PC-9 (cell line): ENCODE results near the gene ITSN2. TPM values are rescaled to one million over a fixed set of nuclear protein-coding genes. Genes with fewer than 3 reads are reported as not detected.

Experiments
- BruUV-seq: library from RNA; stranded (reverse); fragments of 400-500 nt; replicated peaks from 2 replicates; lab custom pipeline; 2021; lab: Mats Ljungman, UMichigan
- CTCF ChIA-PET: fragments of 300-600 bp; sonication (Branson Sonifier 250); formaldehyde crosslinking; loops from one replicate; lab custom pipeline; 2022; ENCODE audit warnings: antibody characterized with exemption; lab: Charles Lee
- POLR2A ChIA-PET: fragments of 300-600 bp; sonication (Branson Sonifier 250); formaldehyde crosslinking; loops from one replicate; lab custom pipeline; 2022; ENCODE audit warnings: antibody characterized with exemption; ENCODE audit not compliant: unreplicated experiment; lab: Charles Lee
- DNase-seq, 2 experiments: peaks; one replicate each; pipeline versions ENCODE4 v3.0.0 to v3.0.0-alpha.2; 2015 to 2022; ENCODE audit warnings: mixed read lengths in 1 of 2
- H2AFZ ChIP-seq: fragments of 200-600 bp; sonication (generic); 2 replicates; pipeline ENCODE4 v1.8.1; 2017; ENCODE audit warnings: antibody characterized with exemption
- H3F3A ChIP-seq: fragments of 200-600 bp; sonication (generic); 2 replicates; pipeline ENCODE4 v1.8.1; 2017; ENCODE audit warnings: antibody characterized with exemption, mild to moderate bottlenecking, low read depth; ENCODE audit not compliant: insufficient read depth
- H3K27ac ChIP-seq: fragments of 200-600 bp; sonication (generic); 2 replicates; pipeline ENCODE4 v1.6.1; 2016; ENCODE audit warnings: mixed run types
- H3K27me3 ChIP-seq: fragments of 200-600 bp; sonication (generic); 2 replicates; pipeline ENCODE4 v1.6.1; 2016; ENCODE audit warnings: low read depth, mixed run types; ENCODE audit not compliant: insufficient read depth
- H3K36me3 ChIP-seq: fragments of 200-600 bp; sonication (generic); 2 replicates; pipeline ENCODE4 v1.6.1; 2016; ENCODE audit warnings: low read depth, mixed run types
- H3K4me1 ChIP-seq: fragments of 200-600 bp; sonication (generic); replicated peaks from 2 replicates; pipeline ENCODE4 v1.6.1; 2016; ENCODE audit warnings: mixed run types; ENCODE audit not compliant: insufficient read depth
- H3K4me2 ChIP-seq: fragments of 200-600 bp; sonication (generic); 2 replicates; pipeline ENCODE4 v1.6.1; 2017; ENCODE audit warnings: mixed run types
- H3K4me3 ChIP-seq: fragments of 200-600 bp; sonication (generic); 2 replicates; pipeline ENCODE4 v1.6.1; 2016; ENCODE audit warnings: mixed run types
- H3K79me2 ChIP-seq: fragments of 200-600 bp; sonication (generic); 2 replicates; pipeline ENCODE4 v1.6.1; 2017; ENCODE audit warnings: low read depth, mixed run types
- H3K9me2 ChIP-seq: fragments of 200-600 bp; sonication (generic); 2 replicates; pipeline ENCODE4 v1.8.1; 2017; ENCODE audit warnings: mild to moderate bottlenecking; ENCODE audit not compliant: insufficient read depth
- H3K9me3 ChIP-seq: fragments of 200-600 bp; sonication (generic); 2 replicates; pipeline ENCODE4 v1.8.1; 2016; ENCODE audit warnings: low read depth; ENCODE audit not compliant: insufficient read depth
- H4K20me1 ChIP-seq: fragments of 200-600 bp; sonication (generic); 2 replicates; pipeline ENCODE4 v1.8.1; 2017; ENCODE audit not compliant: insufficient read depth
- EZH2 ChIP-seq: fragments of 200-600 bp; sonication (generic); IDR thresholded peaks from 2 replicates; pipeline ENCODE4 v1.8.0; 2017; ENCODE audit warnings: antibody characterized with exemption, low read depth
- intact Hi-C: fragments of 100-400 bp; cut with micrococcal nuclease; formaldehyde crosslinking; loops from one replicate; pipeline ENCODE4 v1.10.0; 2022; ENCODE audit not compliant: unreplicated experiment
- total RNA-seq: library from RNA; stranded (reverse); gene quantifications from 2 replicates; pipeline ENCODE4 v1.2.3, GENCODE V29; 2021
- TF ChIP-seq, protein P1 (sequence below): fragments of 200-600 bp; sonication (generic); conservative IDR thresholded peaks from 2 replicates; pipeline ENCODE4 v1.6.1; 2017; ENCODE audit warnings: mixed run types, antibody characterized with exemption, mild to moderate bottlenecking, moderate library complexity

ITSN2 gene
- total RNA-seq, 1 experiment from 2014 or later: 28.4 TPM

DNA sequence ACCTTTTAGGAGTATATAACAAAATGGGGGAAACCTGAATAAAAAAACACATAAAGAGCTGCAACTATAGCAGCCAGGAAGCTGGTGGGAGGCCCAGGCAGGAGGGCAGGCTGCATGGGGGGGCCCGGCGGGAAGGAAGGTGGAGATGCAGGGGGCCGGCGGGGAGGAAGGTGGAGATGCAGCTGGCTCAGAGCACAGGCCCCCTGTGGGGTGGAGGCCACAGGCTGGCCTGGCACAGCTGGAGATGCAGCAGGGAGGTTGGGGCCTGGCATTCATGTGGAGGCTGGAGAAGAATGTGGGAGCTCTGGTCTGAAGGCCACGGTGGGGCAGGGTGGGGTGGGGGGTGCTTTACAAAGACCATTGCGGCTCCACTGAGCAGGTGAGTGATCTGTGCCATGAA lies 154.1 kb downstream of the ITSN2 start:
- BruUV-seq: no TSS peak

DNA sequence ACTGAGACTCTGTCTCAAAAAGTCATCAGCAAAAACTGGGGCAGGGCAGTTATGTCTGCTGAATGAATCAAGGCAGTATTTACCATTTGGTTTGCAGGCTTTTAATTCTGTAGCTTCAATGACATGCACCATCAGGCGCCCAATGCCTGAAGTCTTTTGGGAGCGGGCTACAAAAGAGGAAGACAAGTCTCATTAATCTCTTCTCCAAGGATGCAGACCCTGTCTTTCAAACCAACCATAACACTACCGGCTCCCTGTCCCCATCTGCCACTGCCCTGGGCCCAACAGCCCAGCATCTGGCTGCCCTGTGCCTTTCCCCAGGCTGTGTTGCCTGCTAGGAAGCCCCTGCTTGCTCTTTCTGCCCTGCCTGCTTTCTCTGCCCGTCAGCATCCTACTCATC lies 155.2 kb downstream of the ITSN2 start:
- Histone ChIP-seq H3K79me2 (no peaks in the 10 kb centered on the region), H3F3A (no peaks in the 10 kb centered on the region; the same call in 1 of the 2 replicates), H3K27ac (no peak overlapping the region), H3K27me3 (no peaks in the 10 kb centered on the region), H3K4me2 (no peak overlapping the region), H2AFZ (no peak overlapping the region), H3K9me3 (no peaks in the 10 kb centered on the region), H3K4me3 (no peak overlapping the region), H3K36me3 (0 out of 2 replicates have a peak, but pooled peaks cover 4% of the 10 kb centered on the region), H3K4me1 (no peaks in the 10 kb centered on the region), H3K9me2 (no peaks in the 10 kb centered on the region), H4K20me1 (no peaks in the 10 kb centered on the region)
- TF ChIP-seq EZH2: no peak
- TF ChIP-seq, protein P1, sequence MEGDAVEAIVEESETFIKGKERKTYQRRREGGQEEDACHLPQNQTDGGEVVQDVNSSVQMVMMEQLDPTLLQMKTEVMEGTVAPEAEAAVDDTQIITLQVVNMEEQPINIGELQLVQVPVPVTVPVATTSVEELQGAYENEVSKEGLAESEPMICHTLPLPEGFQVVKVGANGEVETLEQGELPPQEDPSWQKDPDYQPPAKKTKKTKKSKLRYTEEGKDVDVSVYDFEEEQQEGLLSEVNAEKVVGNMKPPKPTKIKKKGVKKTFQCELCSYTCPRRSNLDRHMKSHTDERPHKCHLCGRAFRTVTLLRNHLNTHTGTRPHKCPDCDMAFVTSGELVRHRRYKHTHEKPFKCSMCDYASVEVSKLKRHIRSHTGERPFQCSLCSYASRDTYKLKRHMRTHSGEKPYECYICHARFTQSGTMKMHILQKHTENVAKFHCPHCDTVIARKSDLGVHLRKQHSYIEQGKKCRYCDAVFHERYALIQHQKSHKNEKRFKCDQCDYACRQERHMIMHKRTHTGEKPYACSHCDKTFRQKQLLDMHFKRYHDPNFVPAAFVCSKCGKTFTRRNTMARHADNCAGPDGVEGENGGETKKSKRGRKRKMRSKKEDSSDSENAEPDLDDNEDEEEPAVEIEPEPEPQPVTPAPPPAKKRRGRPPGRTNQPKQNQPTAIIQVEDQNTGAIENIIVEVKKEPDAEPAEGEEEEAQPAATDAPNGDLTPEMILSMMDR: no peak
- POLR2A ChIA-PET: no interaction called here
- BruUV-seq: no TSS peak
- intact Hi-C loops: no loop called here
- no peak for DNase-seq
- CTCF ChIA-PET: no interaction called here

More for the DNA sequence above, 154.1 kb downstream of the ITSN2 start:
- H3K9me2 ChIP-seq: no peaks in the 10 kb centered on the region
- no peaks in the 10 kb centered on the region for H3K27me3 ChIP-seq
- H3K4me1 ChIP-seq: no peaks in the 10 kb centered on the region
- TF ChIP-seq, protein P1: no peak
- TF ChIP-seq EZH2: no peak
- ChIA-PET CTCF (no interaction called here), POLR2A (no interaction called here)
- no peaks in the 10 kb centered on the region for H3K9me3 ChIP-seq
- intact Hi-C loops: no loop called here
- H3K79me2 ChIP-seq: no peaks in the 10 kb centered on the region
- H3K27ac ChIP-seq: no peak overlapping the region
- no peak for DNase-seq
- H2AFZ ChIP-seq: no peak overlapping the region
- H3F3A ChIP-seq: no peaks in the 10 kb centered on the region; the same call in 1 of the 2 replicates
- no peak overlapping the region for H3K4me3 ChIP-seq
- H4K20me1 ChIP-seq: no peaks in the 10 kb centered on the region
- H3K4me2 ChIP-seq: no peak overlapping the region
- H3K36me3 ChIP-seq: 0 out of 2 replicates have a peak, but pooled peaks cover 4% of the 10 kb centered on the region

- no peak overlapping the region for H3K27ac ChIP-seq
- 0 out of 2 replicates have a peak, but pooled peaks cover 4% of the 10 kb centered on the region for H3K36me3 ChIP-seq
- H3K79me2 ChIP-seq: no peaks in the 10 kb centered on the region
- intact Hi-C loops: no loop called here
- H3K4me1 ChIP-seq: no peaks in the 10 kb centered on the region
- no peaks in the 10 kb centered on the region for H3K9me3 ChIP-seq
- H3K4me3 ChIP-seq: no peak overlapping the region
- ChIA-PET CTCF (no interaction called here), POLR2A (interaction anchor here (0.7 kb wide), 1 partner anchor 53 kb away, joined by 4 read pairs; no protein-coding TSS in a partner anchor)
- H3K9me2 ChIP-seq: no peaks in the 10 kb centered on the region
- TF ChIP-seq, protein P1: no peak
- no peak for TF ChIP-seq EZH2
- no peaks in the 10 kb centered on the region for H3K27me3 ChIP-seq
- BruUV-seq: no TSS peak
- no peaks in the 10 kb centered on the region; the same call in 1 of the 2 replicates for H3F3A ChIP-seq
- DNase-seq: no peak
- H3K4me2 ChIP-seq: no peak overlapping the region
- no peaks in the 10 kb centered on the region for H4K20me1 ChIP-seq
- H2AFZ ChIP-seq: no peak overlapping the region
Observed at GRCh38 chr2:24204505-24204904, 155.8 kb downstream of the ITSN2 start.
